ENCODE data around the gene ETV1. TPM values are rescaled to one million over a fixed set of nuclear protein-coding genes. Genes with fewer than 3 reads are reported as not detected.

The ETV1 gene
- total RNA-seq, 2 donors from 2014 or later = 27.7 to 58.4 TPM

DNA sequence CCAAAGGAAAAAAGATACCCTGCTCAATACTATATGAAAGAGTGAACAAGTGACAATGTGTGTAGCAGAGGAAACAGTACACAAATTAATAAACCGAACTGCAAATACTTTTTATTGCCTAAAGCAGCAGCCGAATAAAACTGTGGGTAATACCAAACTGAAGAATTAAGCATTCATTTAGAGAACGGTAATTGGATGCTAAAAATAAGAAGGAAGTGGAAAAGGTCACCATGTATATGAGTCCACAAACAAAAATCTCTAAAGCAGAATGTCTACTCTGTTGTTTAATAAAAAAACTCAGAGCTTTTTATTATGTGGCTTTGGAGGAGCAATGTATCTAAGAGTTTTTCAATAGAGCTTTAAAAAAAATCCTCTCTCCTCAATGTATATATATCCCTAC lies 87.9 kb downstream of the ETV1 start:
- TF ChIP-seq, protein P1, sequence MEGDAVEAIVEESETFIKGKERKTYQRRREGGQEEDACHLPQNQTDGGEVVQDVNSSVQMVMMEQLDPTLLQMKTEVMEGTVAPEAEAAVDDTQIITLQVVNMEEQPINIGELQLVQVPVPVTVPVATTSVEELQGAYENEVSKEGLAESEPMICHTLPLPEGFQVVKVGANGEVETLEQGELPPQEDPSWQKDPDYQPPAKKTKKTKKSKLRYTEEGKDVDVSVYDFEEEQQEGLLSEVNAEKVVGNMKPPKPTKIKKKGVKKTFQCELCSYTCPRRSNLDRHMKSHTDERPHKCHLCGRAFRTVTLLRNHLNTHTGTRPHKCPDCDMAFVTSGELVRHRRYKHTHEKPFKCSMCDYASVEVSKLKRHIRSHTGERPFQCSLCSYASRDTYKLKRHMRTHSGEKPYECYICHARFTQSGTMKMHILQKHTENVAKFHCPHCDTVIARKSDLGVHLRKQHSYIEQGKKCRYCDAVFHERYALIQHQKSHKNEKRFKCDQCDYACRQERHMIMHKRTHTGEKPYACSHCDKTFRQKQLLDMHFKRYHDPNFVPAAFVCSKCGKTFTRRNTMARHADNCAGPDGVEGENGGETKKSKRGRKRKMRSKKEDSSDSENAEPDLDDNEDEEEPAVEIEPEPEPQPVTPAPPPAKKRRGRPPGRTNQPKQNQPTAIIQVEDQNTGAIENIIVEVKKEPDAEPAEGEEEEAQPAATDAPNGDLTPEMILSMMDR (IDR thresholded peaks at IDR 0.05) = no peak
- DNase-seq (ENCODE audit: low spot score) = no peak
- H3K4me3 ChIP-seq = no peak overlapping the region
- no peak overlapping the region for H3K27ac ChIP-seq
- H3K27me3 ChIP-seq = no peaks in the 10 kb centered on the region
- no peaks in the 10 kb centered on the region for H3K9me3 ChIP-seq
- peaks cover 0 to 4% of the 10 kb centered on the region in 2 donors for H3K4me1 ChIP-seq
- peaks cover 7% of the 10 kb centered on the region for H3K36me3 ChIP-seq

DNA sequence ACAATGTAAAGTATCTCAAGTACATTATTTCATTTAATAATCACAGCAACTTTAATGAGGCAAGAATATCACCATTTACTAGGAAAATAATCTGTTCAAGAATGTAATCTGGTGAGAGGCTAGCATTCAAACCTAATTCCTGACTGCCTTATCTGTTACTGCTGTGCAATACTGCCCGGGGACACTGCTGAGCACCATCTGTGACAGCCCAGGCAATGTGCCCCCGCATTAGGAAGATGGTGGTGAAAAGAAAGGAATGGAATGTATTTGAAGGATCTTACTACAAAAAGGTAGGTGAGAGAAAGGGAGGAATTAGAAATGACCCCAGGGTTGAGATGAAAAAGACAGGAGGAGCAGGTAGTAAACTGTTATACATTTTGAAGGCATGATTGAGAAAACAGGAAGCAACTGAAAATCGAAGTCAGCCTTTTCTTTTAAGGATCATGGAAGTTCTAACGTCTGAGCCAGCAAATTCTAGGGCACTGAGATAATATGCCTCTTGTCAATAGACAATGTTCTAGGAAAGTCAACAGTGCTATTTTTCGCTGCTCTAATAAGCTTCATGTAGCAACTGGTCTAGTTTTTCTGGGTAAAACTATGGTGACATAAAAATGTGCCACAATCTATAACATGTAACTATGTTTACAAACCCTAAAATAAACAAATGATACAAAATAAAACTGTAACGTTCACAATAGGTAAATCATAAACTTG lies 90.4 kb downstream of the ETV1 start:
- Histone ChIP-seq H3K27me3 (no peaks in the 10 kb centered on the region), H3K4me1 (peaks cover 0 to 4% of the 10 kb centered on the region in 2 donors), H3K27ac (no peak overlapping the region), H3K36me3 (peaks cover 6% of the 10 kb centered on the region), H3K9me3 (no peaks in the 10 kb centered on the region), H3K4me3 (no peak overlapping the region)
- TF ChIP-seq, protein P1 (IDR thresholded peaks at IDR 0.05) = no peak
- DNase-seq (ENCODE audit: low spot score) = no peak

DNA sequence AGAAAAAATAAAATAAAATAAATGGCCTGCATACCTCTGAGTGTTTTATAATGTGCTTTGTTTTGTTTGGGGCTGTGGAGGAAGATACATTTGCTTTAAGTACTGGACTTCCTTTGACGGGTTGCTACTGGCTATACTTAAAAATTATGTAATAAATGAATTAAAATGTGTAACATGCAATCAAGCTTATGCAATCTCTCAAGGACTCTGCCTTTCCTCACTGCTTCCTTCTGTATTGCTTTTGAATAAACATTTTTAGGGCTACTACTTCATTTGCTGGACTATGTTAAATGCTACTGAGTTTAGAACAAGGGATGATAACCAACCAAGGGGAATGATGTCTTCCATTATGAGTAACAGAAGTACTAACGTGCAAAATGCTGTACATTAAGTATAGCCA lies 91.6 kb downstream of the ETV1 start:
- DNase-seq (ENCODE audit: low spot score) = no peak
- Histone ChIP-seq H3K4me1 (peaks cover 0 to 4% of the 10 kb centered on the region in 2 donors), H3K9me3 (peaks cover 0 to 2% of the 10 kb centered on the region in 2 donors), H3K27ac (no peak overlapping the region), H3K4me3 (no peak overlapping the region), H3K27me3 (no peaks in the 10 kb centered on the region), H3K36me3 (peaks cover 6% of the 10 kb centered on the region)
- TF ChIP-seq, protein P1 (IDR thresholded peaks at IDR 0.05) = no peak

DNA sequence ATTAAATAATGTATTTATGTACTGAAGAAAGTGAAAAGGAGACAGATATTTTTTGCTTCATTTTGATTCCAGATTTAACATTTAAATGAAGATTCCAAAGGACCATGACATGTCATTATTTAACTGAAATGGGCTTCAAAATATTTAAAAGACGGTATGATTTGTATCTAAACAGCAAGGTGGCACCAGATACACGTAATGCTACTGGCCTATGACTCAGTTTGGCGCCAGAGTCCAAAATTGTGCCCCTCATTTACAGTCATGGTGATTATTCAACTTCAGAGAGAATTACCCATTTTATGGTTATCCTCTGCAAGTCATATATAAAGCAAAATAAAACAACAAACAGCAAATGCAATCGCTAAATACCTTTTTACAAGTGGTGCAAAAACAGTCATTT lies 94.5 kb downstream of the ETV1 start:
- Histone ChIP-seq H3K27me3 (no peaks in the 10 kb centered on the region), H3K36me3 (peaks cover 6% of the 10 kb centered on the region), H3K4me3 (no peak overlapping the region), H3K9me3 (peaks cover 0 to 8% of the 10 kb centered on the region in 2 donors), H3K27ac (no peak overlapping the region), H3K4me1 (peaks cover 0 to 4% of the 10 kb centered on the region in 2 donors)
- no peak for DNase-seq (ENCODE audit: low spot score)
- TF ChIP-seq, protein P1 (IDR thresholded peaks at IDR 0.05) = no peak

DNA sequence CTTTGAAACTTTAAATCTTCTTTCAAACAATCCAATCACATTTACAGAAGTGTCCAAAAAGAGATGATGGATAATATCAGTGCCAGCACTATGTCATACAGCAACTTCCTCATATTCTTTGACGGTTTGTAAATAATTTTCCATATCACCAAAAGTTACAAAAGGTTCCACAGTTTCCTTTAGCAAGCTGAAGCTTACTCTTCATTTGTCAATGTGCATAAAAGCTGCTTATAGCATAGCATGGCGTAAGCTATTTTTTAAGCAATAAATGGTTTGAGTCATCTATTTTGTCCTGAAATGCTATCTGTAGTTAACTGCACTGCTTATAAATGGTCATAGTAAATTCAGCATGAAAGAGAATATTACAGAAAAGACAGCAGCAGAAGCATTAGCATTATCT lies 95.1 kb downstream of the ETV1 start:
- TF ChIP-seq, protein P1 (IDR thresholded peaks at IDR 0.05) = no peak
- peaks cover 0 to 4% of the 10 kb centered on the region in 2 donors for H3K4me1 ChIP-seq
- no peak overlapping the region for H3K27ac ChIP-seq
- no peak overlapping the region for H3K4me3 ChIP-seq
- no peaks in the 10 kb centered on the region for H3K27me3 ChIP-seq
- H3K9me3 ChIP-seq = peaks cover 0 to 8% of the 10 kb centered on the region in 2 donors
- DNase-seq (ENCODE audit: low spot score) = no peak
- peaks cover 6% of the 10 kb centered on the region for H3K36me3 ChIP-seq

DNA sequence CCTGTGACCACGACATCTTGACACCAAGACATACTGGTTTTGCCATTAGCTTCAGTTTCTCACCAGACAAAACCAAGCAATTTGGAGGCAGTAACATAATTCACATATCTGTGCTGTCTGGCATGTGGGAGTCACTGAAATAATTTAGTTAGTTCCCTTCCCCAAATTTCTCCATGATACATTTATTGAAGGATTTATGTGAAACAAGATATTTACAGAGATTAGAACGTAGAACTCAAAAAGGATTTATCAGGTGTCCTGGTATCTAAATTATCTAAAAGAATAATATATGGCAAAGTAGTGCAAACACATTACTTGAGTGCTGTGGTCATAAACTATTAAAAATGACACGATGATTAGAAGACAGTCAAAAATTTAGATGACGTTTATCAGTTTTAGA lies 98.7 kb downstream of the ETV1 start:
- no peak for DNase-seq (ENCODE audit: low spot score)
- TF ChIP-seq, protein P1 (IDR thresholded peaks at IDR 0.05) = no peak
- Histone ChIP-seq H3K27me3 (no peaks in the 10 kb centered on the region), H3K4me3 (no peak overlapping the region), H3K9me3 (peaks cover 0 to 8% of the 10 kb centered on the region in 2 donors), H3K36me3 (peaks cover 5% of the 10 kb centered on the region), H3K27ac (no peak overlapping the region), H3K4me1 (no peaks in the 10 kb centered on the region)

Data from right atrium auricular region (tissue), 2 donors.